ENCODE data around the gene RAC3. TPM values are rescaled to one million over a fixed set of nuclear protein-coding genes. Genes with fewer than 3 reads are reported as not detected.
A peak's percentile ranks its signal among the peaks of the same experiment; 100 is the strongest.

The RAC3 gene
- total and polyA plus RNA-seq, 2 of the 8 experiments (the other 6 are each of a cell fraction or from before 2014, with no cell fraction given) = 177 to 299 TPM

GRCh38 chr17:82058855-82059249 lies 27.4 kb downstream of the RAC3 start:
- Histone ChIP-seq H3K4me3 (ENCODE audit: extremely low read depth in 1 of 4, insufficient read depth in 2 of 4, low read depth in 3 of 4, low read length in 4 of 4) (no peak overlapping the region), H2AFZ (ENCODE audit: low read length) (no peak overlapping the region)
- FAIRE-seq = no peak
- TF ChIP-seq USF2 (IDR thresholded peaks at IDR 0.05; ENCODE audit: low read length) (no peak), RXRA (IDR thresholded peaks at IDR 0.05; ENCODE audit: insufficient read depth, low read depth, low read length) (no peak), SIX5 (IDR thresholded peaks at IDR 0.05; ENCODE audit: low read depth, low read length) (no peak), EGR1 (IDR thresholded peaks at IDR 0.05; ENCODE audit: borderline replicate concordance, low read depth, low read length) (no peak), TAF7 (optimal IDR thresholded peaks at IDR 0.05; ENCODE audit: borderline replicate concordance, low read depth, low read length) (no peak), SP2 (IDR thresholded peaks at IDR 0.05; ENCODE audit: low read length) (no peak), ATF2 (IDR thresholded peaks at IDR 0.05; ENCODE audit: low read length) (no peak), POLR2A (IDR thresholded peaks at IDR 0.05; ENCODE audit: control extremely low read depth in 1 of 2, low read depth in 2 of 2, low read length in 2 of 2) (no peak), KDM1A (IDR thresholded peaks at IDR 0.05; ENCODE audit: borderline replicate concordance, low read length) (no peak), YY1 (IDR thresholded peaks at IDR 0.05; ENCODE audit: low read depth, low read length) (no peak), RNF2 (IDR thresholded peaks at IDR 0.05; ENCODE audit: borderline replicate concordance, low read depth, low read length, missing control alignments, poor library complexity, severe bottlenecking) (no peak)

More at GRCh38 chr17:82058855-82059249, 27.4 kb downstream of the RAC3 start:
- H3K27ac ChIP-seq (ENCODE audit: low read depth, low read length) = no peak overlapping the region
- no peak overlapping the region for H3K4me2 ChIP-seq (ENCODE audit: insufficient read depth in 1 of 2, low read depth in 2 of 2, low read length in 2 of 2)
- H3K79me1 ChIP-seq (ENCODE audit: low read depth, low read length) = no peaks in the 10 kb centered on the region
- H2BK15ac ChIP-seq (ENCODE audit: low read length) = no peak overlapping the region
- H4K8ac ChIP-seq (ENCODE audit: extremely low read depth, insufficient read depth, low read length) = 0 out of 2 replicates have a peak overlapping the region, but pooled peaks have one; percentile 5
- no peak overlapping the region for H3K56ac ChIP-seq (replicated peaks; ENCODE audit: insufficient read length, low read depth, low read length)
- no peak overlapping the region for H2BK20ac ChIP-seq (ENCODE audit: low read length)
- H2BK120ac ChIP-seq (replicated peaks; ENCODE audit: low read depth, low read length) = no peak overlapping the region
- H3K79me2 ChIP-seq (ENCODE audit: control insufficient read depth in 1 of 2, insufficient read depth in 2 of 2, low read length in 2 of 2) = no peaks in the 10 kb centered on the region
- no peak for DNase-seq (ENCODE audit: low read depth in 1 of 2, low spot score in 2 of 2)
- H3K23ac ChIP-seq (ENCODE audit: insufficient read length) = no peak overlapping the region
- H3K23me2 ChIP-seq (ENCODE audit: low read depth, low read length) = no peaks in the 10 kb centered on the region; the same call in 1 of the 2 replicates
- WGBS, 2 experiments (ENCODE audit: extremely low coverage in 1 of 2, insufficient coverage in 1 of 2, insufficient read length in 1 of 2, insufficient replicate concordance in 2 of 2, low coverage in 1 of 2, low lambda C conversion rate in 2 of 2, missing lambda C conversion rate in 1 of 2) = 90% methylated on average over 10 of the region's 10 CpGs; no CpG with 5 or more reads in 1 of the 2 experiments
- no peak overlapping the region for H3K14ac ChIP-seq (ENCODE audit: insufficient read length)
- H3K27me3 ChIP-seq (replicated peaks in 1 of 4; ENCODE audit: control insufficient read depth in 3 of 4, extremely low read depth in 1 of 4, insufficient read depth in 3 of 4, low read length in 3 of 4) = no peaks in the 10 kb centered on the region
- H2BK12ac ChIP-seq (ENCODE audit: low read depth, low read length) = no peak overlapping the region
- H3K18ac ChIP-seq (ENCODE audit: extremely low read depth, low read length) = no peak overlapping the region
- no peak overlapping the region for H2BK5ac ChIP-seq (ENCODE audit: low read depth, low read length)
- no peaks in the 10 kb centered on the region for H3K4me1 ChIP-seq (replicated peaks in 1 of 4; ENCODE audit: control insufficient read depth in 3 of 4, insufficient read depth in 4 of 4, low read length in 3 of 4)
- no peak overlapping the region for H4K91ac ChIP-seq (replicated peaks; ENCODE audit: insufficient read length, low read length)
- H3K9ac ChIP-seq (replicated peaks in 1 of 4; ENCODE audit: extremely low read depth in 1 of 4, low read depth in 3 of 4, low read length in 3 of 4) = no peak overlapping the region
- H3K36me3 ChIP-seq (ENCODE audit: control insufficient read depth in 2 of 4, insufficient read depth in 4 of 4, low read length in 3 of 4) = peaks cover 15 to 43% (median 36%) of the 10 kb centered on the region in 4 experiments
- no peak overlapping the region for H4K5ac ChIP-seq (ENCODE audit: insufficient read length, low read depth, low read length)
- no peak overlapping the region for H3K4ac ChIP-seq (replicated peaks; ENCODE audit: insufficient read length, low read depth, low read length)
- CTCF ChIA-PET (ENCODE audit: partially characterized antibody) = interaction anchor here (0.9 to 1.7 kb wide), 6 partner anchors 9 to 93 kb away, joined by 3 to 8 read pairs (median 4); partner anchors contain the start of gene DCXR
- POLR2A ChIA-PET (ENCODE audit: partially characterized antibody) = interaction anchor here (0.6 to 16.2 kb wide), 14 partner anchors 4 to 322 kb away, joined by 3 to 161 read pairs (median 9); partner anchors contain the start of genes DUS1L, GPS1, RAC3 and RFNG
- no peak overlapping the region for H2AK5ac ChIP-seq (ENCODE audit: low read depth, low read length)
- H4K20me1 ChIP-seq (replicated peaks in 1 of 2; ENCODE audit: control insufficient read depth in 1 of 2, insufficient read depth in 2 of 2, low read length in 2 of 2) = peaks cover 0 to 20% of the 10 kb centered on the region in 2 experiments
- H3K9me3 ChIP-seq (ENCODE audit: insufficient read depth in 2 of 2, low read depth in 1 of 2, low read length in 1 of 2) = no peaks in the 10 kb centered on the region

Data from H1 (cell line).